MM.1S (cell line): ENCODE measurements around the gene CCDC91.

Source experiments
- DNase-seq: peaks from one replicate; pipeline ENCODE4 v3.0.0-alpha.2; 2015
- H2AFZ ChIP-seq: fragments of 300-600 bp; sonication (generic); 2 replicates; pipeline ENCODE4 v1.6.0; 2016; ENCODE audit warnings: antibody characterized with exemption, low read length
- H3F3A ChIP-seq: fragments of 300-600 bp; sonication (generic); 2 replicates; pipeline ENCODE4 v1.6.1; 2016; ENCODE audit warnings: mild to moderate bottlenecking, antibody characterized with exemption, low read length, moderate library complexity, mixed read lengths; ENCODE audit not compliant: insufficient read depth
- H3K27ac ChIP-seq: fragments of 300-600 bp; sonication (generic); 2 replicates; pipeline ENCODE4 v1.5.1; 2016; ENCODE audit warnings: mild to moderate bottlenecking, low read length
- H3K27me3 ChIP-seq: fragments of 300-600 bp; sonication (generic); replicated peaks from 2 replicates; pipeline ENCODE4 v1.6.0; 2016; ENCODE audit warnings: low read length; ENCODE audit not compliant: insufficient read depth
- H3K36me3 ChIP-seq: fragments of 300-600 bp; sonication (generic); replicated peaks from 2 replicates; pipeline ENCODE4 v1.6.1; 2016; ENCODE audit warnings: mild to moderate bottlenecking, low read length, mixed read lengths; ENCODE audit not compliant: insufficient read depth
- H3K4me1 ChIP-seq: fragments of 300-600 bp; sonication (generic); 2 replicates; pipeline ENCODE4 v1.6.1; 2016; ENCODE audit warnings: low read length, mixed read lengths
- H3K4me2 ChIP-seq: fragments of 300-600 bp; sonication (generic); 2 replicates; pipeline ENCODE4 v1.6.0; 2016; ENCODE audit warnings: low read depth, low read length
- H3K4me3 ChIP-seq: fragments of 300-600 bp; sonication (generic); 2 replicates; pipeline ENCODE4 v1.5.1; 2016; ENCODE audit warnings: low read length, mixed read lengths
- H3K79me2 ChIP-seq: fragments of 300-600 bp; sonication (generic); 2 replicates; pipeline ENCODE4 v1.6.1; 2016; ENCODE audit warnings: mixed run types, low read length, mixed read lengths
- H3K9ac ChIP-seq: fragments of 300-600 bp; sonication (generic); 2 replicates; pipeline ENCODE4 v1.6.1; 2016; ENCODE audit warnings: low read length, mixed read lengths
- H3K9me2 ChIP-seq: fragments of 300-600 bp; sonication (generic); replicated peaks from 2 replicates; pipeline ENCODE4 v1.6.1; 2016; ENCODE audit warnings: mild to moderate bottlenecking, low read length, mixed read lengths; ENCODE audit not compliant: insufficient read depth
- H3K9me3 ChIP-seq: fragments of 300-600 bp; sonication (generic); replicated peaks from 2 replicates; pipeline ENCODE4 v1.6.1; 2016; ENCODE audit warnings: mild to moderate bottlenecking, low read length, mixed read lengths; ENCODE audit not compliant: insufficient read depth
- H4K20me1 ChIP-seq: fragments of 300-600 bp; sonication (generic); 2 replicates; pipeline ENCODE4 v1.6.1; 2016; ENCODE audit warnings: mild to moderate bottlenecking, low read length, moderate library complexity, mixed read lengths; ENCODE audit not compliant: insufficient read depth
- CTCF ChIP-seq: fragments of 300-600 bp; sonication (generic); IDR thresholded peaks from 2 replicates; pipeline ENCODE4 v1.5.1; 2016; ENCODE audit warnings: antibody characterized with exemption, low read length, mixed read lengths
- EZH2 ChIP-seq: fragments of 300-600 bp; sonication (generic); optimal IDR thresholded peaks from 2 replicates; pipeline ENCODE3; 2017; ENCODE audit warnings: low read depth, mild to moderate bottlenecking, antibody characterized with exemption, low read length, mixed read lengths
- EZH2phosphoT487 ChIP-seq: fragments of 300-600 bp; sonication (generic); IDR thresholded peaks from 2 replicates; pipeline ENCODE4 v1.6.1; 2018; ENCODE audit warnings: antibody characterized with exemption, low read length

CCDC91 gene

GRCh38 chr12:28427046-28427445 is 236.8 kb downstream of the CCDC91 start:
- Histone ChIP-seq H3K36me3 (no peaks in the 10 kb centered on the region), H3K79me2 (no peaks in the 10 kb centered on the region), H2AFZ (no peak overlapping the region), H3K4me1 (no peaks in the 10 kb centered on the region), H3K9ac (no peak overlapping the region), H4K20me1 (no peaks in the 10 kb centered on the region), H3K27me3 (no peaks in the 10 kb centered on the region), H3K9me3 (no peaks in the 10 kb centered on the region), H3K4me3 (no peak overlapping the region), H3K27ac (no peak overlapping the region), H3K4me2 (no peak overlapping the region), H3K9me2 (no peaks in the 10 kb centered on the region), H3F3A (no peaks in the 10 kb centered on the region)
- DNase-seq, result no peak
- TF ChIP-seq EZH2phosphoT487, result no peak
- TF ChIP-seq EZH2, result no peak
- no peak for TF ChIP-seq CTCF

DNA sequence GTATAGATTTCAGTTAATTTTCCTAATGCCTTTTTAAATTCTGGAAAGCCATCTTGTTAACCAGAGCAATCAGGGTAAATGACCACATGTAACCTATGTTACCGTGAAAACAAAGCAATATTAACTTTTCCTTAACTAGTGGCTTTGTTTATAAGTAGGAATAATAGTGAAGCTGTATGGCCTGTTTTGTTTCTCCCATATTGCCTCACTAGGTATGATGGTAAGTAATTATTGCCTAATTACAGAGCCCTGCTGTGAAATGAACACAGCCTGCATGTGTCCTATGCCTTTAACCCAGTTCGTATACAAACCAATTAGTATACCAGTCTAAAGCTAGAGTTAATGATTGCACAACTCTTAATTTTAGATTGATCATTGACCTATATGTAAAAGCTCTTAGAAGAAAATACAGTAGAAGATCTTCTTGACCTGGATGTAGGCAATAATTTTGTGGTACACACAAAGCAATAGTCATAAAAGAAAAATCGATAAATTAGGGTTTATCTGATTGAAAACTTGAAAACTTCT is 249.9 kb downstream of the CCDC91 start:
- H3K4me2 ChIP-seq, result no peak overlapping the region
- no peaks in the 10 kb centered on the region for H3K9me2 ChIP-seq
- no peaks in the 10 kb centered on the region for H3K9me3 ChIP-seq
- no peaks in the 10 kb centered on the region for H3K4me1 ChIP-seq
- no peaks in the 10 kb centered on the region for H4K20me1 ChIP-seq
- no peak overlapping the region for H3K4me3 ChIP-seq
- no peak for DNase-seq
- H3K79me2 ChIP-seq, result no peaks in the 10 kb centered on the region
- no peaks in the 10 kb centered on the region for H3K36me3 ChIP-seq
- no peaks in the 10 kb centered on the region for H3K27me3 ChIP-seq
- H3F3A ChIP-seq, result no peaks in the 10 kb centered on the region
- no peak overlapping the region for H3K9ac ChIP-seq
- no peak overlapping the region for H3K27ac ChIP-seq
- TF ChIP-seq EZH2phosphoT487 (no peak), CTCF (no peak), EZH2 (no peak)
- H2AFZ ChIP-seq, result no peak overlapping the region

GRCh38 chr12:28442101-28442500 is 251.8 kb downstream of the CCDC91 start:
- H3K27me3 ChIP-seq, result no peaks in the 10 kb centered on the region
- H3K27ac ChIP-seq, result no peak overlapping the region
- H3K4me2 ChIP-seq, result no peak overlapping the region
- H3K9me3 ChIP-seq, result no peaks in the 10 kb centered on the region
- H3K4me3 ChIP-seq, result no peak overlapping the region
- no peaks in the 10 kb centered on the region for H3K9me2 ChIP-seq
- TF ChIP-seq CTCF, result no peak
- TF ChIP-seq EZH2phosphoT487, result no peak
- no peak for TF ChIP-seq EZH2
- DNase-seq, result no peak
- no peaks in the 10 kb centered on the region for H3K36me3 ChIP-seq
- H3K79me2 ChIP-seq, result no peaks in the 10 kb centered on the region
- H3K4me1 ChIP-seq, result no peaks in the 10 kb centered on the region
- no peaks in the 10 kb centered on the region for H4K20me1 ChIP-seq
- H3F3A ChIP-seq, result no peaks in the 10 kb centered on the region
- no peak overlapping the region for H2AFZ ChIP-seq
- no peak overlapping the region for H3K9ac ChIP-seq
